K562 (cell line): ENCODE results near the gene HNRNPM. TPM values are rescaled to one million over a fixed set of nuclear protein-coding genes. Genes with fewer than 3 reads are reported as not detected.

Experiments used
- ATAC-seq: fragments of 200-7000 bp; cut with Tn5 transposase; 3 replicates; pipeline ENCODE4 v1.9.1; 2020; ENCODE audit warnings: moderate library complexity
- BruUV-seq: library from RNA; stranded (reverse); fragments of 400-500 nt; replicated peaks from 2 replicates; lab custom pipeline; 2021; lab: Mats Ljungman, UMichigan
- CTCF ChIA-PET: fragments of 300-600 bp; formaldehyde crosslinking; extraction: SDS; loops from one replicate; lab custom pipeline; 2021; ENCODE audit warnings: low intra/inter-chr PET ratio; lab: Yijun Ruan, JAX
- POLR2A ChIA-PET: fragments of 300-600, 350-650 bp; sonication (Branson Sonifier 250); formaldehyde crosslinking; extraction: SDS; loops from one replicate; lab custom pipeline; 2021; ENCODE audit warnings: antibody characterized with exemption, inconsistent platforms; lab: Yijun Ruan, JAX
- DNase-seq, 4 experiments: peaks; one replicate each; pipeline versions ENCODE4 v3.0.0 to v3.0.0-alpha.2; 2011 to 2018; ENCODE audit warnings: low spot score in 3 of 4, mixed read lengths in 3 of 4; ENCODE audit errors: extremely low read depth in 1 of 4
- FAIRE-seq: peaks from 2 replicates; lab custom pipeline; 2011; peaks lifted over from hg19 to GRCh38; lab: Jason Lieb, UNC
- H2AFZ ChIP-seq: 2 replicates; pipeline ENCODE4 v1.6.0; 2011; ENCODE audit warnings: low read depth, low read length, control low read depth, inconsistent platforms
- H3K27ac ChIP-seq: fragments of 200-600 bp; 3 replicates; pipeline ENCODE4 v1.8.0; 2011; ENCODE audit warnings: low read depth, mild to moderate bottlenecking, control low read depth, inconsistent platforms, low read length, moderate library complexity, mixed read lengths; ENCODE audit errors: extremely low read depth
- H3K27me3 ChIP-seq, 2 experiments: fragments of 300-600 bp in 1 of 2; 2 replicates in 1 of 2; 3 replicates in 1 of 2; pipeline versions ENCODE4 v1.6.0 to v1.8.0; 2011; ENCODE audit warnings: inconsistent platforms in 2 of 2, low read length in 2 of 2, mild to moderate bottlenecking in 1 of 2, mixed read lengths in 1 of 2, moderate library complexity in 1 of 2; ENCODE audit not compliant: control insufficient read depth in 2 of 2, insufficient read depth in 2 of 2
- H3K36me3 ChIP-seq: fragments of 300-600 bp; 3 replicates; pipeline ENCODE4 v1.8.0; 2011; ENCODE audit warnings: mild to moderate bottlenecking, low read length, inconsistent platforms; ENCODE audit not compliant: control insufficient read depth, insufficient read depth
- H3K4me1 ChIP-seq, 2 experiments: fragments of 200-600 bp in 1 of 2; replicated peaks in 1 of 2; 2 replicates in 1 of 2; 3 replicates in 1 of 2; pipeline versions ENCODE4 v1.5.1 to v1.8.0; 2011; ENCODE audit warnings: inconsistent platforms in 2 of 2, low read length in 2 of 2, mild to moderate bottlenecking in 1 of 2, mixed read lengths in 1 of 2, moderate library complexity in 1 of 2; ENCODE audit not compliant: control insufficient read depth in 2 of 2, insufficient read depth in 2 of 2
- H3K4me2 ChIP-seq: 2 replicates; pipeline ENCODE4 v1.6.1; 2011; ENCODE audit warnings: low read length, control low read depth, inconsistent platforms, mixed read lengths; ENCODE audit not compliant: insufficient read depth
- H3K4me3 ChIP-seq: fragments of 200-600 bp; sonication (generic), shearing (Covaris generic); 2 replicates; pipeline ENCODE4 v1.5.1; 2016; ENCODE audit warnings: control low read depth, inconsistent platforms
- H3K79me2 ChIP-seq: fragments of 200-600 bp; 3 replicates; pipeline ENCODE4 v1.8.0; 2011; ENCODE audit warnings: low read length, inconsistent platforms; ENCODE audit not compliant: control insufficient read depth, insufficient read depth
- H3K9ac ChIP-seq, 2 experiments: 2 replicates each; pipeline versions ENCODE4 v1.6.0 to v1.6.1; 2011; ENCODE audit warnings: low read depth in 2 of 2, low read length in 2 of 2, control low read depth in 1 of 2, inconsistent platforms in 1 of 2, mild to moderate bottlenecking in 1 of 2, mixed read lengths in 1 of 2; ENCODE audit not compliant: insufficient read depth in 1 of 2
- H3K9me1 ChIP-seq: one replicate; pipeline ENCODE4 v1.6.0; 2011; ENCODE audit warnings: inconsistent platforms, mild to moderate bottlenecking, low read length, moderate library complexity; ENCODE audit not compliant: control insufficient read depth, insufficient read depth
- H3K9me3 ChIP-seq: replicated peaks from 2 replicates; pipeline ENCODE4 v1.5.1; 2011; ENCODE audit warnings: low read depth, low read length, inconsistent platforms; ENCODE audit not compliant: control insufficient read depth, insufficient read depth
- H4K20me1 ChIP-seq: replicated peaks from 2 replicates; pipeline ENCODE4 v1.6.1; 2011; ENCODE audit warnings: low read length, inconsistent platforms, mixed read lengths; ENCODE audit not compliant: control insufficient read depth, insufficient read depth
- HES1 ChIP-seq: fragments of 450-650 bp; IDR thresholded peaks from 2 replicates; pipeline ENCODE4 v1.6.1; 2016; ENCODE audit warnings: low read depth, mild to moderate bottlenecking, moderate library complexity
- HMBOX1 ChIP-seq: sonication (generic); IDR thresholded peaks from 2 replicates; pipeline ENCODE4 v1.6.1; 2016
- NR2C2 ChIP-seq, 2 experiments: fragments of 200-800 bp in 1 of 2; sonication (Bioruptor generic) in 1 of 2; sonication (generic) in 1 of 2; formaldehyde crosslinking in 1 of 2; IDR thresholded peaks; 2 replicates each; pipeline versions ENCODE4 v1.6.1 to v1.8.0; 2016 to 2022; ENCODE audit warnings: mild to moderate bottlenecking in 1 of 2, missing compliant biosample characterization in 1 of 2, missing genetic modification characterization in 1 of 2, missing genetic modification reagents in 1 of 2
- RBFOX2 ChIP-seq: fragments of 200-400 bp; formaldehyde crosslinking; IDR thresholded peaks from 2 replicates; pipeline ENCODE4 v1.6.1; 2017; ENCODE audit warnings: low read depth, mild to moderate bottlenecking, low read length, moderate library complexity
- RCOR1 ChIP-seq, 2 experiments: IDR thresholded peaks; 2 replicates each; pipeline ENCODE4 v1.6.1; 2012; ENCODE audit warnings: low read depth in 2 of 2, low read length in 2 of 2, borderline replicate concordance in 1 of 2, improper control_type of control experiment in 1 of 2
- SPI1 ChIP-seq: IDR thresholded peaks from 2 replicates; pipeline ENCODE4 v1.6.1; 2011; ENCODE audit warnings: low read depth, low read length, control low read depth, borderline replicate concordance
- ZBTB17 ChIP-seq: fragments of 450-650 bp; formaldehyde crosslinking; IDR thresholded peaks from 2 replicates; pipeline ENCODE4 v1.4.0; 2020; ENCODE audit warnings: mild to moderate bottlenecking
- ZNF263 ChIP-seq: sonication (generic); formaldehyde crosslinking; IDR thresholded peaks from 2 replicates; pipeline ENCODE4 v1.8.0; 2022; ENCODE audit warnings: mild to moderate bottlenecking, missing genetic modification reagents, borderline replicate concordance
- WGBS: fragments of 100-300 bp; shearing (Covaris generic); methylation state at CpG from one replicate; pipeline ENCODE4 v1.1.6; 2016; ENCODE audit warnings: low coverage, mixed read lengths; ENCODE audit not compliant: insufficient coverage; ENCODE audit errors: missing lambda C conversion rate; 5-methylcytosine and 5-hydroxymethylcytosine counted together
- in situ Hi-C: fragments of 300-500 bp; cut with MboI; formaldehyde crosslinking; loops from 4 replicates; pipeline ENCODE4 v1.15.0; 2018; ENCODE audit warnings: inconsistent platforms, mixed read lengths
- intact Hi-C: fragments of 100-400 bp; cut with micrococcal nuclease; formaldehyde crosslinking; loops from 2 replicates; pipeline ENCODE4 v1.14.2; 2022
- polyA plus RNA-seq, 8 experiments: library from polyadenylated mRNA; depleted of rRNA in 4 of 8; stranded (reverse) in 5 of 8; unstranded in 3 of 8; fragments of >200 nt; fragmentation: Nextera tagmentation in 2 of 8; fragmentation: Illumina TruSeq in 1 of 8; extraction: Ambion mirVana in 2 of 8; extraction: Trizol in 1 of 8; gene quantifications; 2 replicates each; pipeline versions ENCODE4 v1.2.1 to v1.2.3, GENCODE V29; 2011 to 2014; ENCODE audit warnings: inconsistent platforms in 1 of 8, missing spikeins in 1 of 8
- total RNA-seq, 7 experiments: library from RNA; depleted of rRNA in 6 of 7; stranded (reverse); fragments of >200 nt in 6 of 7; fragmentation: Illumina TruSeq in 2 of 7; extraction: Trizol in 2 of 7; gene quantifications; 2 replicates each; pipeline versions ENCODE4 v1.2.1 to v1.2.3, GENCODE V29; 2011 to 2021; ENCODE audit warnings: low replicate concordance in 1 of 7

The HNRNPM gene
- total and polyA plus RNA-seq, 9 of the 15 experiments (the other 6 are each of a cell fraction or from before 2014, with no cell fraction given): 11.1 to 340 (median 195) TPM

- H3K4me1 ChIP-seq: peaks cover 12 to 60% of the 10 kb centered on the region in 2 experiments; a peak in 4 of 5 replicates
- in situ Hi-C loops (no loop called here), intact Hi-C loops (no loop called here)
- H3K27ac ChIP-seq: no peak overlapping the region
- POLR2A ChIA-PET: no interaction called here
- no peak overlapping the region for H2AFZ ChIP-seq
- H3K9me3 ChIP-seq: no peaks in the 10 kb centered on the region
- H3K4me3 ChIP-seq: no peak overlapping the region
- WGBS: 32% methylated on average over 13 of the region's 14 CpGs
- no peak for FAIRE-seq
- no peak for ATAC-seq
- DNase-seq: peak in 2 of 4 experiments; percentile 30
- TF ChIP-seq RBFOX2 (no peak), HMBOX1 (0 out of 2 replicates have a peak, but pooled peaks have one; percentile 50), SPI1 (0 out of 2 replicates have a peak, but pooled peaks have one; percentile 13), HES1 (peak; percentile 66; the same call in 1 of the 2 replicates), NR2C2 (CRISPR knock-in tag; IDR thresholded peaks at IDR 0.05) (no peak), NR2C2 (tag; IDR thresholded peaks at IDR 0.05) (0 out of 2 replicates have a peak, but pooled peaks have one; percentile 42), ZBTB17 (CRISPR knock-in tag) (no peak), ZNF263 (CRISPR knock-in tag) (peak; percentile 37; the same call in 1 of the 2 replicates), RCOR1 (IDR thresholded peaks at IDR 0.05; ENCODE audit: borderline replicate concordance in 1 of 2, low read depth in 2 of 2, low read length in 2 of 2) (0 out of 4 replicates have a peak, but pooled peaks of 1 of the 2 experiments have one; percentile 9)
- TF ChIP-seq, all 486 proteins: peak for 6
- BruUV-seq: no TSS peak
- peak overlapping the region in 1 of 2 experiments; percentile 68; a peak in 1 of 4 replicates for H3K9ac ChIP-seq
- H3K4me2 ChIP-seq: no peak overlapping the region
- no peaks in the 10 kb centered on the region for H4K20me1 ChIP-seq
- H3K27me3 ChIP-seq: peaks cover 2 to 19% of the 10 kb centered on the region in 2 experiments; a peak in 4 of 5 replicates
- H3K36me3 ChIP-seq: no peaks in the 10 kb centered on the region
- H3K9me1 ChIP-seq: no peaks in the 10 kb centered on the region
- H3K79me2 ChIP-seq: no peaks in the 10 kb centered on the region
- CTCF ChIA-PET: no interaction called here
Observed at GRCh38 chr19:8501981-8502380, 57.2 kb downstream of the HNRNPM start.
